VCaP (cell line): ENCODE data around the gene GNAL.

ENCODE experiments used
- H3K27ac ChIP-seq: fragments of 450-650 bp; 2 replicates; pipeline ENCODE4 v1.5.1; 2017
- TF ChIP-seq, protein P1 (sequence below): fragments of 450-650 bp; conservative IDR thresholded peaks from 2 replicates; pipeline ENCODE4 v1.5.1; 2017; ENCODE audit warnings: mild to moderate bottlenecking, moderate library complexity

The GNAL gene

DNA sequence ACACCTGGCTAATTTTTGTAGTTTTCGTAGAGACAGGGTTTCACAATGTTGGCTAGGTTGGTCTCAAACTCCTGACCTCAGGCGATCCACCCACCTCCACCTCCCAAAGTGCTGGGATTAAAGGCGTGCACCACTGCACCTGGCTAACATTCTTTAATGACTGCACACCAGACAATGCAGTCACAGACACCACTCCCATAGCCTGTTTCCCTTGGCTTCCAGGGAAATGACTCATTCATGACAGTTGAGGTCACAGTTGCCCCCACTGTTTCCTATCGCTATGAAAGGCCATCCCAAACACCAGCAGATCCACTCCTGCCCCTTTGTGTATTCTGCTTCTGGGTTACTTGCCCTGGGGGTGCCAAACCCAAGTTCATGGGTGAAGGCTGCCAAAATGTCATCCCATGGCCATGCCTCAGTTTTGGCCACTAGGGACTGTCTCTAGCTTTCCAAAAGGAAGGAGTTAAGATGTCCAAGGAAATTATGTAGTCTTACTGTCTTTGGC, 170.9 kb downstream of the GNAL start:
- TF ChIP-seq, protein P1, sequence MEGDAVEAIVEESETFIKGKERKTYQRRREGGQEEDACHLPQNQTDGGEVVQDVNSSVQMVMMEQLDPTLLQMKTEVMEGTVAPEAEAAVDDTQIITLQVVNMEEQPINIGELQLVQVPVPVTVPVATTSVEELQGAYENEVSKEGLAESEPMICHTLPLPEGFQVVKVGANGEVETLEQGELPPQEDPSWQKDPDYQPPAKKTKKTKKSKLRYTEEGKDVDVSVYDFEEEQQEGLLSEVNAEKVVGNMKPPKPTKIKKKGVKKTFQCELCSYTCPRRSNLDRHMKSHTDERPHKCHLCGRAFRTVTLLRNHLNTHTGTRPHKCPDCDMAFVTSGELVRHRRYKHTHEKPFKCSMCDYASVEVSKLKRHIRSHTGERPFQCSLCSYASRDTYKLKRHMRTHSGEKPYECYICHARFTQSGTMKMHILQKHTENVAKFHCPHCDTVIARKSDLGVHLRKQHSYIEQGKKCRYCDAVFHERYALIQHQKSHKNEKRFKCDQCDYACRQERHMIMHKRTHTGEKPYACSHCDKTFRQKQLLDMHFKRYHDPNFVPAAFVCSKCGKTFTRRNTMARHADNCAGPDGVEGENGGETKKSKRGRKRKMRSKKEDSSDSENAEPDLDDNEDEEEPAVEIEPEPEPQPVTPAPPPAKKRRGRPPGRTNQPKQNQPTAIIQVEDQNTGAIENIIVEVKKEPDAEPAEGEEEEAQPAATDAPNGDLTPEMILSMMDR: no peak
- H3K27ac ChIP-seq: no peak overlapping the region

DNA sequence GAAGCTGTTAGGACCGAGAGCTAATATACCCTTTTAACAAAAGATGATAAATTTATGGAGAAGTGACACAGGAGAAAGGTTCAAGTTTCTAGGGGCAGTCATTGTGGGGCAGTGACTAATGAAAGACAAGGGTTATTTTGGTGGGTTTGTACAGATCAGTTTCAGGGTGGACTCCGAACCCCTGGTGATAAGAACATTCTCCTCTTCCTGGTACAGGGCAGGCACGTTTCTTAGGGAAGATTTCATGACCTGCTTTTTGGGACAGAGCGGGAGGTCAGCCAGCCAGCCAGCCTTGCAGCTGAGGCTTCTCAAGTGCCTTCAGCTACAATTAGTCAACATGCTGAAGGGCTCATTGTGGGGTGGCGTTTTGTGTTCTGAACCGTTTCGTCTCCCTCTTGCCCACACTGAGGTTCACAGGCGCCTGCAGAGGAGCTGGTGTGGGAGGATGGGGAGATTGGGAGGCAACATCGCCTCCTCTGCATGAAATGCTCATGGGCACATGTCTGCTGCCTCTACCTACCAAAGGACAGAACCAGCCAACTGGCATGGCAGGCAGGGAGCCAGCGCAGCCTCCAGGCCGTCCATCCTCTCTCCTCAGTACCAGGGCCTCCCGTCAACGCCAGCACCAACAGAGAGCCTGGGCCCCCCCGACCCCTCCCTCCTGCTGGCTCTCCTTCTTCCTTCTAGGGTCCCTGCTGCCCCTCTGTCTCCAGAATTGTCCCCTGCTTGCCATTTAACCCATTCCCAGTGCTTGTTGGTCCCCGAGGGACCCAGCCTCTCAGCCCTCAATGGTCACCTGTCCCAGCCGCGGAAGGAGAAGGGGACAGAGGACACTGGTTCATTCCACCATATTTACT, 171.8 kb downstream of the GNAL start:
- no peak overlapping the region for H3K27ac ChIP-seq
- TF ChIP-seq, protein P1: no peak

DNA sequence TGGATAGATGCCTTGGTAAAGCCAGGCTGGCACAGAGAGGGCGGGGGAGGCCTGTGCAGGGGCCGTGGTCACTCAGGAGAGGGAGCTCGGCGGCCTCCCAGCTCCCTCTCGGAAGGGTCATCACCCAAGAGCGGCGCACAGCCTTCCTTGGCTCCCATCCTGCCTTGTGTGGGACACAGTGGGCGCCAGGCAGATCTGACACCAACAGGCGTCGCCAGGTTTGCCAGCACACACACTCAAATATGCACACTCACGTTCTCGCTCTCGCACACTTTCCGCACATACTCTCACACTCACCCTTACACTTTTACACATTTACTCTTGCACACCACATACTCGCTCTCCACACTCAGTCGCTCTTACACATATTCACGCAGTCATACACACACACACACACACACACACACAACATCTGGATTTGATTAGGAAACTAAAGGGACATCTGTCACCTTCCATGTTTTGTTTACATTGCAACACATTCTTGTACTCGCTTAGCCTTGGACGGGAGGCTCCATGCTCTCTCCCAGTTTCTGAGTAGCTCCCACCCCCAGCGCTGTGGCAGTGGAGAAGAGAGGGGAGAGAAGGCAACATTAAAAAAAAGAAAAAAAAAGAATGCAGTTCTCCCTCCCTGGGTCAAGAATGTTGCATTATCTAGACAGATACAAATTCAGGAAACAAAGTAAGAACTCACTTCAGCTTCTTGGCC, 172.7 kb downstream of the GNAL start:
- TF ChIP-seq, protein P1: no peak
- no peak overlapping the region for H3K27ac ChIP-seq

DNA sequence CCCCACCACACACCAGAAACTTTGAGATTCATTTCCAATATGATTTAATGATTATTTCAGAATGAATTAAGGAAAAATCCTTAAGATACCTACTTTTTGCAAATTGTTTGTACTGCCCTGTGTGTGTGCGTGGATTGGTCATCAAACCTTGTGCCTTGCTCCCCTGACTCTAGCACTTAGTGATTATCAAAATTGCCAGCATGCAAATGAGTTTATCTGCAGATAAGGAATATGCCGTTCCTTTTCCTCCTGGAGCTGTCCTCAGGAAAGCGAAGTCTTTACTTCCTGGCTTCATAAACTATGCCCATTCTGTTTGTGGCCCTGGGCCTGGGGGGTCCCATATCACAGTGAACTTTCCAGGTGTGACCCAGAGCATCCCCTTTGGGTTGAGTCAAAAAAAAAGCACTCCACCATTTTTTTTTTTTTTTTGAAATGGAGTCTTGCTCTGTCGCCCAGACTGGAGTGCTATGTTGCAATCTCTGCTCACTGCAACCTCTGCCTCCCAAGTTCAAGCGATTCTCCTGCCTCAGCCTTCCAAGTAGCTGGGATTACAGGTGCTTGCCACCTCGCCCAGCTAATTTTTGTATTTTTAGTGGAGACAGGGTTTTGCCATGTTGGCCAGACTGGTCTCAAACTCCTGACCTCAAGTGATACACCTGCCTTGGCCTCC, 173.5 kb downstream of the GNAL start:
- no peak overlapping the region for H3K27ac ChIP-seq
- TF ChIP-seq, protein P1: no peak

DNA sequence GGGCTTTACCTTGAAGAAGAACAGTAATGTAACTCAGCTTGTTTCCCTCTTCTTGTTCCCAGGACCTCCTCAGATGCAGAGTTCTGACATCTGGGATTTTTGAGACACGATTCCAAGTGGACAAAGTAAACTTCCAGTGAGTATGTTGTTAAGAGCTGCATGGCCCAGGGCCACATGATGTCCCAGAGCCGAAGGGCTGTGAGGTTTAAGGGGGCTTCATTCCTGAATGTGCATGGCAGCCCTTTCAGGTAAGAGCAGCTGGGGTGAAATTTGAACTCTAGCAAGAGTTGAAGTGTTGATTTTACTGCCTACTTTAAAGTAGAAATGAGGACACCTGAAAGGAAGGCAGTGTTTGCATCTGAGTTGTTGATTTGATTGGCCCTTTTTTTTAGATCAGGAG, 175.4 kb downstream of the GNAL start:
- TF ChIP-seq, protein P1: no peak
- no peak overlapping the region for H3K27ac ChIP-seq

DNA sequence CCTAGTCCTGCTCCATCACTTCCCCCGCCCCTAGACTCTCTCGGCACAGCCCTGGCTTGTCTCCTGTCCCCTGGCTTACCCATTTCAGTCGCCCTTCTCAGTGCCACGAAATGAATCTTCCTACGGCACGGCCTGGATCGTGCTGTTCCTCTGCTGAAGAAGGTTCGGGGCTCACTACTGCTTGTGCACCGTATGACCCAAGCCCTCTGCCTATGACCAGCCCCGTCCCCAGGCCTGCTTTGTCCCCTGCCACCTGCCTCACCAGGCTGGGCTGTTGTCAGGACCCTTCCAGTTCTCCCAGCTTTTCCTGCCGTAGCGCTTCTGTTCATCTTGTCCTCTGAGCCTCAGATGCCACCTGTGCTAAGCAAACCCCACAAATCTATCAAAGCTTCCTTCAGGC, 176.0 kb downstream of the GNAL start:
- TF ChIP-seq, protein P1: no peak
- no peak overlapping the region for H3K27ac ChIP-seq

DNA sequence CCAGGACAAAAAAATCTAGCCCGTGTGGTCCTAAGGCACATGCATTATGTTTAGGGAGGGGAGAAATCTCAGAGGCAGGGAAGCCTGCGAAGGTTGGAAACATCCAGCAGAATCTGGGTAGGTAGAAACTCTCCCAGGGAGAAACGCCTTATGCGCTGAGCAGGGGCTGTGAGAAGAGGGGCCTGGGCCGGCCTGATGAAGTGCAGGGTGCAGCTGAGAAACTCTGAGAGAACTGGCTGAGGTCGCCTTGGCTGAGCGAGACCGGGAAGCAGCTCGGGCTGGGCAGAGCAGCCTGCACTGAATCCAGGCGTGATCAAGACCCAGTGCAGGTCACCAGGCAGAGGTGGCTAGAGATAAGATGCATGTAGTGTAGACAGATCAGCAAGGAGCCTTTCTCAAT, 177.3 kb downstream of the GNAL start:
- H3K27ac ChIP-seq: no peak overlapping the region
- TF ChIP-seq, protein P1: no peak
